HCT116 (cell line): ENCODE data around the gene PHF2. TPM values are rescaled to one million over a fixed set of nuclear protein-coding genes. Genes with fewer than 3 reads are reported as not detected.

Source experiments
- ATAC-seq: fragments of 200-7000 bp; cut with Tn5 transposase; 2 replicates; pipeline ENCODE4 v1.9.1; 2020; ENCODE audit warnings: mild to moderate bottlenecking, moderate library complexity
- BruUV-seq: library from RNA; stranded (reverse); fragments of 400-500 nt; replicated peaks from 2 replicates; lab custom pipeline; 2021; lab: Mats Ljungman, UMichigan
- CTCF ChIA-PET: fragments of 300-600 bp; sonication (Branson Sonifier 250); formaldehyde crosslinking; loops from one replicate; lab custom pipeline; 2021; ENCODE audit warnings: antibody characterized with exemption; lab: Charles Lee
- POLR2A ChIA-PET: fragments of 300-600, 350-600 bp; sonication (Branson Sonifier 250); formaldehyde crosslinking; loops from one replicate; lab custom pipeline; 2021; ENCODE audit warnings: antibody characterized with exemption; lab: Charles Lee
- RAD21 ChIA-PET, 2 experiments: fragments of 300-600 bp; sonication (Branson Sonifier 250); formaldehyde crosslinking; loops; one replicate each; lab custom pipeline; 2023; ENCODE audit warnings: low total read pairs in 2 of 2; ENCODE audit not compliant: uncharacterized antibody in 2 of 2, unreplicated experiment in 2 of 2, low non-redundant PET in 1 of 2; lab: Charles Lee
- DNase-seq: peaks from one replicate; pipeline ENCODE4 v3.0.0-alpha.2; 2010; ENCODE audit warnings: low read depth, low spot score
- H2AFZ ChIP-seq: fragments of 200-600 bp; shearing (Covaris generic), sonication (generic); 2 replicates; pipeline ENCODE4 v1.6.1; 2017; ENCODE audit warnings: low read depth, mixed run types, mixed read lengths, antibody characterized with exemption, low read length; ENCODE audit not compliant: poor library complexity, severe bottlenecking
- H3K27ac ChIP-seq: 2 replicates; pipeline ENCODE4 v1.5.1; 2012; ENCODE audit warnings: low read depth, low read length
- H3K27me3 ChIP-seq: fragments of 200-600 bp; sonication (generic); 2 replicates; pipeline ENCODE4 v1.6.1; 2016; ENCODE audit warnings: mixed run types, low read length, mixed read lengths; ENCODE audit not compliant: insufficient read depth
- H3K36me3 ChIP-seq, 2 experiments: fragments of 200-500 bp in 1 of 2; fragments of 200-600 bp in 1 of 2; sonication (Bioruptor generic) in 1 of 2; sonication (generic) in 1 of 2; 2 replicates each; pipeline versions ENCODE4 v1.5.1 to v1.6.1; 2014 to 2016; ENCODE audit warnings: low read length in 2 of 2, inconsistent platforms in 1 of 2, mixed read lengths in 1 of 2, mixed run types in 1 of 2; ENCODE audit not compliant: insufficient read depth in 2 of 2, control insufficient read depth in 1 of 2
- H3K4me1 ChIP-seq, 2 experiments: fragments of 200-600 bp in 1 of 2; sonication (generic) in 1 of 2; 2 replicates each; pipeline versions ENCODE4 v1.5.1 to v1.6.1; 2012 to 2017; ENCODE audit warnings: low read length in 2 of 2, inconsistent platforms in 1 of 2, mild to moderate bottlenecking in 1 of 2, mixed read lengths in 1 of 2, mixed run types in 1 of 2, moderate library complexity in 1 of 2; ENCODE audit not compliant: insufficient read depth in 2 of 2, control insufficient read depth in 1 of 2
- H3K4me2 ChIP-seq: fragments of 200-600 bp; sonication (generic); 2 replicates; pipeline ENCODE4 v1.6.1; 2017; ENCODE audit warnings: mixed run types, low read length, mixed read lengths
- H3K4me3 ChIP-seq, 2 experiments: fragments of 200-600 bp in 1 of 2; sonication (generic) in 1 of 2; replicated peaks in 1 of 2; 2 replicates each; pipeline ENCODE4 v1.5.1; 2011 to 2016; ENCODE audit warnings: low read length in 2 of 2, control low read depth in 1 of 2, low read depth in 1 of 2, mild to moderate bottlenecking in 1 of 2, mixed read lengths in 1 of 2, mixed run types in 1 of 2
- H3K79me2 ChIP-seq: fragments of 200-600 bp; sonication (generic); 2 replicates; pipeline ENCODE4 v1.6.1; 2017; ENCODE audit warnings: mild to moderate bottlenecking, mixed run types, low read length, moderate library complexity, mixed read lengths; ENCODE audit not compliant: insufficient read depth
- H3K9ac ChIP-seq: fragments of 200-600 bp; sonication (generic); 2 replicates; pipeline ENCODE4 v1.6.1; 2016; ENCODE audit warnings: low read length, mixed read lengths
- H3K9me2 ChIP-seq: fragments of 200-600 bp; sonication (generic), shearing (Covaris generic); 2 replicates; pipeline ENCODE4 v1.6.1; 2017; ENCODE audit warnings: mixed run types, mild to moderate bottlenecking, moderate library complexity; ENCODE audit not compliant: insufficient read depth
- H3K9me3 ChIP-seq, 2 experiments: fragments of 200-500 bp in 1 of 2; fragments of 200-600 bp in 1 of 2; sonication (Bioruptor generic) in 1 of 2; sonication (generic) in 1 of 2; 2 replicates each; pipeline ENCODE4 v1.6.1; 2014 to 2017; ENCODE audit warnings: low read length in 2 of 2, mixed read lengths in 2 of 2, inconsistent platforms in 1 of 2, low read depth in 1 of 2, mild to moderate bottlenecking in 1 of 2, mixed run types in 1 of 2, moderate library complexity in 1 of 2; ENCODE audit not compliant: control insufficient read depth in 1 of 2, insufficient read depth in 1 of 2
- H4K20me1 ChIP-seq: fragments of 200-600 bp; sonication (generic), shearing (Covaris generic); 2 replicates; pipeline ENCODE4 v1.6.1; 2017; ENCODE audit warnings: mixed run types, mild to moderate bottlenecking, moderate library complexity; ENCODE audit not compliant: insufficient read depth
- CBX3 ChIP-seq: IDR thresholded peaks from 2 replicates; pipeline ENCODE4 v1.6.1; 2012; ENCODE audit warnings: low read depth
- CEBPB ChIP-seq: IDR thresholded peaks from 2 replicates; pipeline ENCODE4 v1.6.1; 2012; ENCODE audit warnings: low read depth
- EGR1 ChIP-seq: IDR thresholded peaks from 2 replicates; pipeline ENCODE4 v1.6.1; 2012; ENCODE audit warnings: low read depth
- ELF1 ChIP-seq: IDR thresholded peaks from 2 replicates; pipeline ENCODE4 v1.6.1; 2012; ENCODE audit warnings: low read depth, borderline replicate concordance
- EZH2 ChIP-seq: fragments of 200-600 bp; sonication (generic); IDR thresholded peaks from 2 replicates; pipeline ENCODE4 v1.6.1; 2017; ENCODE audit warnings: antibody characterized with exemption, mixed run types
- EZH2phosphoT487 ChIP-seq: fragments of 200-600 bp; IDR thresholded peaks from 2 replicates; pipeline ENCODE4 v1.6.1; 2018; ENCODE audit warnings: antibody characterized with exemption, borderline replicate concordance
- FOSL1 ChIP-seq: IDR thresholded peaks from 2 replicates; pipeline ENCODE4 v1.6.1; 2012; ENCODE audit warnings: low read depth
- SIN3A ChIP-seq: IDR thresholded peaks from 2 replicates; pipeline ENCODE4 v1.6.1; 2012; ENCODE audit warnings: low read depth
- SP1 ChIP-seq: IDR thresholded peaks from 2 replicates; pipeline ENCODE4 v1.6.1; 2012; ENCODE audit warnings: low read depth
- TCF7L2 ChIP-seq: IDR thresholded peaks from 2 replicates; pipeline ENCODE4 v1.7.0; 2011; ENCODE audit warnings: borderline replicate concordance, inconsistent platforms; ENCODE audit not compliant: insufficient read depth, insufficient read length; ENCODE audit errors: extremely low read depth
- YY1 ChIP-seq: IDR thresholded peaks from 2 replicates; pipeline ENCODE4 v1.6.1; 2011; ENCODE audit warnings: low read length, low read depth, moderate library complexity, mild to moderate bottlenecking; ENCODE audit not compliant: insufficient replicate concordance; ENCODE audit errors: extremely low read depth
- ZBTB33 ChIP-seq: IDR thresholded peaks from 2 replicates; pipeline ENCODE4 v1.6.1; 2011; ENCODE audit warnings: mild to moderate bottlenecking, low read length, moderate library complexity; ENCODE audit not compliant: insufficient replicate concordance; ENCODE audit errors: extremely low read depth
- ZFX ChIP-seq: fragments of 450-650 bp; IDR thresholded peaks from 2 replicates; pipeline ENCODE4 v1.6.1; 2017
- ZNF274 ChIP-seq: fragments of 200-500 bp; sonication (Bioruptor generic); IDR thresholded peaks from 2 replicates; pipeline ENCODE4 v1.6.1; 2014; ENCODE audit warnings: mild to moderate bottlenecking, low read depth, low read length, inconsistent platforms
- intact Hi-C: fragments of 100-400 bp; cut with micrococcal nuclease; formaldehyde crosslinking; loops from 2 replicates; pipeline ENCODE4 v1.10.0; 2022
- total RNA-seq: library from RNA; stranded (reverse); gene quantifications from one replicate; pipeline ENCODE4 v1.2.1, GENCODE V29; 2021; ENCODE audit not compliant: unreplicated experiment
- TF ChIP-seq, protein P1 (sequence below): IDR thresholded peaks from 2 replicates; pipeline ENCODE4 v1.6.1; 2012
- TF ChIP-seq, protein P2 (sequence below): IDR thresholded peaks from 2 replicates; pipeline ENCODE4 v1.6.1; 2012; ENCODE audit warnings: low read depth

PHF2 gene
- total RNA-seq, 1 experiment from 2014 or later, result 20.6 TPM

- no peak for TF ChIP-seq EZH2
- TF ChIP-seq ZFX, result no peak
- TF ChIP-seq CBX3, result no peak
- TF ChIP-seq YY1, result no peak
- no peak for TF ChIP-seq TCF7L2
- TF ChIP-seq ELF1, result no peak
- Histone ChIP-seq H3K79me2 (peaks cover 20% of the 10 kb centered on the region; the same call in 1 of the 2 replicates), H2AFZ (no peak overlapping the region), H3K4me1 (no peaks in the 10 kb centered on the region), H3K27ac (no peak overlapping the region), H3K9me2 (no peaks in the 10 kb centered on the region), H4K20me1 (no peaks in the 10 kb centered on the region), H3K4me2 (no peak overlapping the region), H3K4me3 (no peak overlapping the region), H3K9me3 (no peaks in the 10 kb centered on the region), H3K36me3 (peaks cover 12 to 27% of the 10 kb centered on the region in 2 experiments; a peak in 2 of 4 replicates), H3K9ac (no peak overlapping the region), H3K27me3 (no peaks in the 10 kb centered on the region)
- no peak for ATAC-seq
- BruUV-seq, result no TSS peak
- no peak for DNase-seq
- intact Hi-C loops, result no loop called here
- ChIA-PET POLR2A (no interaction called here), RAD21 (no interaction called here), CTCF (no interaction called here)
These were observed 33.3 kb upstream of the PHF2 start for GRCh38 chr9:93543117-93543516.

DNA sequence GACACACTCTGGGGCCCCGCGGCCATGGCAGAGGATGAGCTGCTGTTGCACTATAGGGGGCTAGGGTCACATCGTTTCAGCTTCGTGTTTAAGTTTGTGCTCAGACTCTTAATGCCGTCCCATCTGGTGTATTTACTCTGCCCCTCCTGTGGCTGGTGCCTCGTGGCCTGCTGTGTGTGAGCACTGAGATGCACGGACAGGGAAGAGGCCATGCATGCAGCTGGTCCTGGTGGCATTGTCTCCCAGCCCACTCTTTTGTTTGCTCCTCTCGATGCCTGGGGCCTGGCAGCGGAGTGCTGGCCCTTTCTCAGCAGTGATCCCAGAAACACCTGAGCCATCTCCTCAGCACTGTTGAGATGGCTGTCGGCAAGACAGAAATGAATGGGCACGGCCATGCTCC, 30.0 kb upstream of the PHF2 start:
- H3K9me2 ChIP-seq, result no peaks in the 10 kb centered on the region
- H2AFZ ChIP-seq, result no peak overlapping the region
- ChIA-PET RAD21 (no interaction called here), CTCF (no interaction called here), POLR2A (no interaction called here)
- no peaks in the 10 kb centered on the region for H4K20me1 ChIP-seq
- ATAC-seq, result no peak
- H3K4me3 ChIP-seq, result no peak overlapping the region
- H3K4me1 ChIP-seq, result no peaks in the 10 kb centered on the region
- H3K27me3 ChIP-seq, result no peaks in the 10 kb centered on the region
- intact Hi-C loops, result no loop called here
- no peak overlapping the region for H3K27ac ChIP-seq
- H3K4me2 ChIP-seq, result no peak overlapping the region
- BruUV-seq, result no TSS peak
- H3K36me3 ChIP-seq, result peaks cover 10 to 20% of the 10 kb centered on the region in 2 experiments; a peak in 2 of 4 replicates
- no peak for DNase-seq
- peaks cover 17% of the 10 kb centered on the region; the same call in 1 of the 2 replicates for H3K79me2 ChIP-seq
- H3K9me3 ChIP-seq, result no peaks in the 10 kb centered on the region
- no peak overlapping the region for H3K9ac ChIP-seq
- TF ChIP-seq, protein P1, sequence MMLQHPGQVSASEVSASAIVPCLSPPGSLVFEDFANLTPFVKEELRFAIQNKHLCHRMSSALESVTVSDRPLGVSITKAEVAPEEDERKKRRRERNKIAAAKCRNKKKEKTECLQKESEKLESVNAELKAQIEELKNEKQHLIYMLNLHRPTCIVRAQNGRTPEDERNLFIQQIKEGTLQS, result no peak
- TF ChIP-seq ZNF274 (no peak), EZH2phosphoT487 (no peak), CEBPB (no peak), ZBTB33 (no peak), EZH2 (no peak), EGR1 (no peak), SP1 (no peak), CBX3 (no peak), SIN3A (no peak), ELF1 (no peak), FOSL1 (no peak)
- TF ChIP-seq, protein P2, sequence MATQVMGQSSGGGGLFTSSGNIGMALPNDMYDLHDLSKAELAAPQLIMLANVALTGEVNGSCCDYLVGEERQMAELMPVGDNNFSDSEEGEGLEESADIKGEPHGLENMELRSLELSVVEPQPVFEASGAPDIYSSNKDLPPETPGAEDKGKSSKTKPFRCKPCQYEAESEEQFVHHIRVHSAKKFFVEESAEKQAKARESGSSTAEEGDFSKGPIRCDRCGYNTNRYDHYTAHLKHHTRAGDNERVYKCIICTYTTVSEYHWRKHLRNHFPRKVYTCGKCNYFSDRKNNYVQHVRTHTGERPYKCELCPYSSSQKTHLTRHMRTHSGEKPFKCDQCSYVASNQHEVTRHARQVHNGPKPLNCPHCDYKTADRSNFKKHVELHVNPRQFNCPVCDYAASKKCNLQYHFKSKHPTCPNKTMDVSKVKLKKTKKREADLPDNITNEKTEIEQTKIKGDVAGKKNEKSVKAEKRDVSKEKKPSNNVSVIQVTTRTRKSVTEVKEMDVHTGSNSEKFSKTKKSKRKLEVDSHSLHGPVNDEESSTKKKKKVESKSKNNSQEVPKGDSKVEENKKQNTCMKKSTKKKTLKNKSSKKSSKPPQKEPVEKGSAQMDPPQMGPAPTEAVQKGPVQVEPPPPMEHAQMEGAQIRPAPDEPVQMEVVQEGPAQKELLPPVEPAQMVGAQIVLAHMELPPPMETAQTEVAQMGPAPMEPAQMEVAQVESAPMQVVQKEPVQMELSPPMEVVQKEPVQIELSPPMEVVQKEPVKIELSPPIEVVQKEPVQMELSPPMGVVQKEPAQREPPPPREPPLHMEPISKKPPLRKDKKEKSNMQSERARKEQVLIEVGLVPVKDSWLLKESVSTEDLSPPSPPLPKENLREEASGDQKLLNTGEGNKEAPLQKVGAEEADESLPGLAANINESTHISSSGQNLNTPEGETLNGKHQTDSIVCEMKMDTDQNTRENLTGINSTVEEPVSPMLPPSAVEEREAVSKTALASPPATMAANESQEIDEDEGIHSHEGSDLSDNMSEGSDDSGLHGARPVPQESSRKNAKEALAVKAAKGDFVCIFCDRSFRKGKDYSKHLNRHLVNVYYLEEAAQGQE, result no peak
